Kidney epithelial cell (primary cell): ENCODE results near the gene HELZ2. TPM values are rescaled to one million over a fixed set of nuclear protein-coding genes. Genes with fewer than 3 reads are reported as not detected.

Experiments
- DNase-seq: peaks from one replicate; pipeline ENCODE4 v3.0.0-alpha.2; 2010; ENCODE audit warnings: low read depth
- H3K27me3 ChIP-seq: 2 replicates; pipeline ENCODE4 v1.6.0; 2011; ENCODE audit warnings: low read length; ENCODE audit not compliant: control insufficient read depth, insufficient read depth
- H3K36me3 ChIP-seq: 2 replicates; pipeline ENCODE4 v1.5.1; 2011; ENCODE audit warnings: low read length; ENCODE audit not compliant: control insufficient read depth, insufficient read depth
- H3K4me3 ChIP-seq: 2 replicates; pipeline ENCODE4 v1.5.1; 2011; ENCODE audit warnings: low read depth, mild to moderate bottlenecking, control low read depth, low read length
- total RNA-seq: library from RNA; depleted of rRNA; stranded (reverse); fragments of >200 nt; gene quantifications from 2 replicates; pipeline ENCODE4 v1.2.3, GENCODE V29; 2015
- TF ChIP-seq, protein P1 (sequence below): IDR thresholded peaks from 2 replicates; pipeline ENCODE4 v1.5.1; 2011; ENCODE audit warnings: mild to moderate bottlenecking, moderate library complexity, low read length, control low read depth, inconsistent platforms; ENCODE audit not compliant: insufficient read depth, poor library complexity, severe bottlenecking

HELZ2 gene
- total RNA-seq, 1 donor from 2014 or later = 69.2 TPM

DNA sequence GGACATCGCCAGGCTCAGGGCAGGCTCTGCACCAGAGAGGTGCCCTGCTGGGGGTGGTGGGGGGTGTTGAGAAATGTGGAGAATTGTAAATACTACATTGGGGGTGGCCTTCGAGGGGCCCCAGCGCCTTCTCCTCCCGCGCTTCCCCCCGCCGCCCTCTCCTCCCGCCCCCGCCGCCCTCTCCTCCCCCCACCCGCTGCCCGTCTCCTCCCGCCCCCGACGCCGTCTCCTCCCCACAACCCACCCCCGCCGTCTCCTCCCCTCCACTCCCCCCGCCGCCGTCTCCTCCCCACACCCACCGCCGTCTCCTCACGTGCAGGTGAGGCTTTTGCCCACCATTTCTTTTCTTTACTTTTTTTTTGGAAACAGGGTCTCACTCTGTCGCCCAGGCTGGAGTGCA lies 25.0 kb downstream of the HELZ2 start:
- no peaks in the 10 kb centered on the region for H3K36me3 ChIP-seq
- no peak for DNase-seq
- TF ChIP-seq, protein P1, sequence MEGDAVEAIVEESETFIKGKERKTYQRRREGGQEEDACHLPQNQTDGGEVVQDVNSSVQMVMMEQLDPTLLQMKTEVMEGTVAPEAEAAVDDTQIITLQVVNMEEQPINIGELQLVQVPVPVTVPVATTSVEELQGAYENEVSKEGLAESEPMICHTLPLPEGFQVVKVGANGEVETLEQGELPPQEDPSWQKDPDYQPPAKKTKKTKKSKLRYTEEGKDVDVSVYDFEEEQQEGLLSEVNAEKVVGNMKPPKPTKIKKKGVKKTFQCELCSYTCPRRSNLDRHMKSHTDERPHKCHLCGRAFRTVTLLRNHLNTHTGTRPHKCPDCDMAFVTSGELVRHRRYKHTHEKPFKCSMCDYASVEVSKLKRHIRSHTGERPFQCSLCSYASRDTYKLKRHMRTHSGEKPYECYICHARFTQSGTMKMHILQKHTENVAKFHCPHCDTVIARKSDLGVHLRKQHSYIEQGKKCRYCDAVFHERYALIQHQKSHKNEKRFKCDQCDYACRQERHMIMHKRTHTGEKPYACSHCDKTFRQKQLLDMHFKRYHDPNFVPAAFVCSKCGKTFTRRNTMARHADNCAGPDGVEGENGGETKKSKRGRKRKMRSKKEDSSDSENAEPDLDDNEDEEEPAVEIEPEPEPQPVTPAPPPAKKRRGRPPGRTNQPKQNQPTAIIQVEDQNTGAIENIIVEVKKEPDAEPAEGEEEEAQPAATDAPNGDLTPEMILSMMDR = no peak
- no peak overlapping the region for H3K4me3 ChIP-seq
- H3K27me3 ChIP-seq = peaks cover 41% of the 10 kb centered on the region

DNA sequence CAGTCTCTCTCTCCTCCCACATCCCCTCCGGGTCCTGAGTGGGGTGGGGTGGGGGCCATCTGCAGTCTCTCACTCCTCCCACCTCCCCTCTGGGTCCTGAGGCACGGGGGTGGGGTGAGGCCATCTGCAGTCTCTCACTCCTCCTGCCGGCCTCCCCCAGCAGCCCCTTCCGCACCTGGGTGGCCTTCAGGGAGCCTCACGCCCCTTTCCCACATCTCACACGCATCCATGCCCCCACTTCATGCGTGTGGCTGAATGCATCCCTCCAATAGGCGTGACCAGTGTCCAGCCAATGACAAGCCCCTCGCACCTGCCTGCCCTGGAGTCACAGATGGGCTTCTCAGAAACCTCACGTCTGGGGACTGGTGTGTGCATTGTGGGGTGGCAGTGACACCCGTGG lies 25.5 kb downstream of the HELZ2 start:
- TF ChIP-seq, protein P1 = no peak
- Histone ChIP-seq H3K4me3 (no peak overlapping the region), H3K27me3 (peaks cover 41% of the 10 kb centered on the region), H3K36me3 (no peaks in the 10 kb centered on the region)
- DNase-seq = no peak

DNA sequence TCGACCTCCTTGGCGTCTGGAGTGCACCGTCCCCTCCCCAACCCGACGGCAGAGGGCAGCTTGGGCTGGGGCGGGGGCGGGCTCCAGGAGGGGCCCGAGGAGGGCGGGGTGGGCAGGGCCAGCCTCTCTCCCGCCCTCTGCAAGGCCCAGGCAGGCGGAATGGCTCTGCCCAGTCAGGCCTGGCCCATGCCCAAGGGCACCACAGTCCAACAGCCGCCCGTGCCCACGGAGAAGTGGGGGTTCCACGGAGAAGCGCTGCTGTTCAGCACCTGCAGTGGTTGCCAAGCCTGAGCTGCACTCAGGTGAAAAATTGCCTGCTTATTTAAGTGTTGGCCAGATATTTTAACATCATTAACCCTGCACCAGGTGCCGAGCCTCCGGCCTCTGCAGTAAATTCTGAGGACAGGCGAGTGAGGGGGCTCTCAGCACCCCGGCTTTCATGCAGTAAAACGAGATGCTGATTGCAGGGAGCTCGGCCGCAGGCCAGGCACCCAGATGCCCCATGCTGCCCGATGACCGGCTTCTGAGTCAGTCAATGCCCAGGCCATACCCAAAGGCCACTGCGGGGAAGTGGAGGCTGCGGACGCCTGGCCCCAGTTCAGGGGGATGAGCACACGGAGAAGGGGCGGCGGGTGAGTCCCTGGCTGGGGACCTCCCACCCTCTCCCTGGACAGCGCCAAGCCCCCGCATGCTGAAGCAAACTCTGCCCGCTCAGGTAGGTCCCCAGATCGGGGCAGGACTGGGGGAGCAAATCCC lies 26.1 kb downstream of the HELZ2 start, which contains the start of gene SRMS:
SRMS (minus strand) TSS at position 25 of the 756 bp plus-strand sequence. CDS start 286 bp downstream, outside the sequence.
- Histone ChIP-seq H3K27me3 (peaks cover 41% of the 10 kb centered on the region), H3K36me3 (no peaks in the 10 kb centered on the region), H3K4me3 (no peak within 1 kb of the TSS)
- DNase-seq = no peak
- TF ChIP-seq, protein P1 = no peak

DNA sequence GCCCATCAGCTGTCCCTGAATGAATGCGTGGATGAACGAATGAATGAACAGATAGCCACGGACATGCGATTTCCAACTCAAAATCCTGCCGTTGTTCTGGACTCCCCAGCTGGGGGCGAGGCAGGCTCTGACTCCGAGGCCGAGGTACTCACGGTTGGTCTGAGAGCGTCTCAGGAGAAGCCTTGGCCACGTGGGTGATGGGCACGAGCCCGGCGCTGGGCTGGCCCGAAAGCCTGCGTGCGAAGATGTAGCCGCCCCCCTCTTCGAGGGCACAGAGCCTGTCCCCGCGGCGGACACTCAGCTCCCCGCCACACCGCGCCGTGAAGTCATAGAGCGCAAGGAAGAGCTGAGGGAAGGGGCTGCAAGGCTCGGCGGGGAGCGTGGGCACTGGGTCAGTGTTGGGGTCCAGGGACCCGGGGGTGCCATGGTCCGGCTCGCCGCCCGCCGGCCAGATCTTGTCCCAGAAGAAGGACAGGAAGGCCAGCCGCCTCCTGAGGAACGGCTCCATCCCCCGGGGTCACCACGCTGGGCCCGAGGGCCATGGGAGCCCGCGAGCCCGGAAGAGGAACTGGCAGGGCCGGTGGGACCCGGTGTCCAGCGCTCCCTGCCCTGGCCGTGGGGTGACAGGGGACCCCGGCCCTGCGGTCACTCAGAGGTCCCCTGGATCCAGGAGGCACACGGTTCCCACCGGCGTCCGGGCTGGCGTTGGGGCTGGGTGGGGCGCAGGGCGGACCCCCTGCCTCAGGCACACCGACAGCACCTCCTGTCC lies 26.9 kb downstream of the HELZ2 start:
- TF ChIP-seq, protein P1 = no peak
- H3K4me3 ChIP-seq = no peak overlapping the region
- peaks cover 41% of the 10 kb centered on the region for H3K27me3 ChIP-seq
- H3K36me3 ChIP-seq = no peaks in the 10 kb centered on the region
- DNase-seq = no peak

DNA sequence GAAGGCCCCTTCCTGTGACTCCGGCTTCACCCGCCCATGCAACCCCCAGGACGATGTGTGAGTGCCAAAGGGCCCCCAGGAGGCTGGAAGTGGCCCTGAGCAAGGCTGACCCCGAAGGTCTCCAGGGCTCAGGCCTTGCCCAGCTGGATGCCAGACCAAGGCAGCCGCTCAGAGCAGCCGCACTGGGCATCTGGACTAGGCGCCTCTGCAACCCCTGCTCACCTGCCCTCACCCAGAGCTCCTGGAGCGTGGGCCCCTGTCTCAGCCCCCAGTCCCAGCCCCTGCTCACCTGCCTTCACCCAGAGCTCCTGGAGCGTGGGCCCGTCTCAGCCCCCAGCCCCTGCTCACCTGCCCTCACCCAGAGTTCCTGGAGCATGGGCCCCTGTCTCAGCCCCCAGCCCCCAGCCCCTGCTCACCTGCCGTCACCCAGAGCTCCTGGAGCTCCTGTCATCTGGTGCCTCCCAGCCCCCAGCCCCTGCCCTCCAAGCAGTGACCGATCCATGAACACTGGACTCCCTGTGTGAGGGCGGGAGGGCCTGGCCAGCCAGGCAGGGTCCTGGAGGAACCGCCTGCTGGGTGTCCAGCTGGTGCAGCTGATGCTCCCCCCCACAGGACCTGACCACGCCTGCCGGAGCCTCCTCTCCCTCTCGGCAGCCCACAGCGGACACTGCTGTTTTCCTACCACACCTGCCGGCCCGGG lies 27.6 kb downstream of the HELZ2 start:
- TF ChIP-seq, protein P1 = no peak

More for the DNA sequence above, 27.6 kb downstream of the HELZ2 start:
- Histone ChIP-seq H3K27me3 (peaks cover 41% of the 10 kb centered on the region), H3K4me3 (no peak overlapping the region), H3K36me3 (no peaks in the 10 kb centered on the region)
- no peak for DNase-seq
